ENCODE measurements around the gene FASN.

DNA sequence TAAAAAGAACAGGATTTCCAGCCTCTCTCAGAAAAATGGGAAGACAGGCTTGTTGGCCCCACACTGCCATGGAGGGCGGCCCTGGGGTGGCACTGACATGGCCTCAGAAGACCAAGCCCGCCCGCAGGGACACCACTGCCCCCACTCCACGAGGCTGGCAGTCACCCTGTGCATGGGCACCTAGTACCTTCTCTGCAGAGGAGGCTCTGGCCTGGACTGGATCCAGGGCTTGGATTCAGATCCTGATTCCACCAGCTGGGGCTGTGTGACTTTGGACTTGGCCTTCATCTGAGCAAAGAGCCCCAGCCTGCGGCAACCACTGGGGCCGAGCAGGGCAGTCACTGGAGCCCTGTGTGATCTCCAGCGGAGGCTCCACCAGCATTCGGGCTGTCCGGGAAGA is 16.8 kb upstream of the FASN start:
- TF ChIP-seq, protein P1, sequence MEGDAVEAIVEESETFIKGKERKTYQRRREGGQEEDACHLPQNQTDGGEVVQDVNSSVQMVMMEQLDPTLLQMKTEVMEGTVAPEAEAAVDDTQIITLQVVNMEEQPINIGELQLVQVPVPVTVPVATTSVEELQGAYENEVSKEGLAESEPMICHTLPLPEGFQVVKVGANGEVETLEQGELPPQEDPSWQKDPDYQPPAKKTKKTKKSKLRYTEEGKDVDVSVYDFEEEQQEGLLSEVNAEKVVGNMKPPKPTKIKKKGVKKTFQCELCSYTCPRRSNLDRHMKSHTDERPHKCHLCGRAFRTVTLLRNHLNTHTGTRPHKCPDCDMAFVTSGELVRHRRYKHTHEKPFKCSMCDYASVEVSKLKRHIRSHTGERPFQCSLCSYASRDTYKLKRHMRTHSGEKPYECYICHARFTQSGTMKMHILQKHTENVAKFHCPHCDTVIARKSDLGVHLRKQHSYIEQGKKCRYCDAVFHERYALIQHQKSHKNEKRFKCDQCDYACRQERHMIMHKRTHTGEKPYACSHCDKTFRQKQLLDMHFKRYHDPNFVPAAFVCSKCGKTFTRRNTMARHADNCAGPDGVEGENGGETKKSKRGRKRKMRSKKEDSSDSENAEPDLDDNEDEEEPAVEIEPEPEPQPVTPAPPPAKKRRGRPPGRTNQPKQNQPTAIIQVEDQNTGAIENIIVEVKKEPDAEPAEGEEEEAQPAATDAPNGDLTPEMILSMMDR (IDR thresholded peaks at IDR 0.05), result no peak
- no peak for TF ChIP-seq POLR2A (IDR thresholded peaks at IDR 0.05)
